HPDE6-E6E7 (cell line): ENCODE data around the gene F5.
A peak's percentile ranks its signal among the peaks of the same experiment; 100 is the strongest.

Experiments used
- DNase-seq: peaks from one replicate; pipeline ENCODE4 v3.0.0; 2011; ENCODE audit warnings: missing footprints; ENCODE audit errors: extremely low spot score

The F5 gene

GRCh38 chr1:169588785-169589485 is 2.7 kb upstream of the F5 start:
- DNase-seq, result no peak

DNA sequence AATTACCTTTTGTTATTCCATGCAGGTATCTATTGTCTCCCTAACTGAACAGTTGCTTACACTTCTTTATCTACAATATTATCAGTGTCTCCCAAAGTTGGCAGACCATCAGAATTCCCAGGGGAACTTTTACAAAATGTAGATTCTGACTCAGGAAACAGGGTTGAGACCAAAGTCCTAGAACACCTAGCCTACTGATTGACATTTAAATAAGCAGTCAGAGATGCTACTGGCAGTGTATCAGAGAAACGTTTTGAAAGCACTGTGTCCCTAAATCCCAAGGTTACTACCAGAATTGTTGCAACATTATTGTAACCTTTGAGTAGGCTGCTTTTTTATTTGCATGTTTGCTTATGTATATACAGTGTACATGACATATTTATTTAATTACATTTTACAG is 1.8 kb upstream of the F5 start:
- no peak for DNase-seq

GRCh38 chr1:169586067-169586394 is 250 bp downstream of the F5 start:
- DNase-seq, result no peak

DNA sequence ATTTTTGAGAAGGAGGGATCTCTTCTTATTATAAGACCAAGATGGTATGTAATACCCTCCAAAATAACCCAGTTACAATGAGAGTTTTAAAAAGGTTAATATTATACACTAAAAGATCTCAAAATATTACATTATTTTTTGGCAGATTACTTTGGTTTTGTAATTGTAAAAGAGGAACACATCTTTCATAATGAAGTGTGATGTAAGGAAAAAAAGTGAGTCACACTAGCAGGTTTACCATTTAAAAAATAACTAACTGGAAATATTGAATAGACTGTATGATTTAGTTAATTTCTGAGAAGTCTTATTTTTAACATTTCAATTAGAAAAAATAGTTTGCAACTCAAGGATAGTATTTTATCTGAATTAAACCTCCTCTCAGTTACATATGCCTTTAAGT is 1.1 kb downstream of the F5 start:
- DNase-seq, result no peak

GRCh38 chr1:169584483-169585144 is 1.7 kb downstream of the F5 start:
- DNase-seq, result peak; percentile 13

DNA sequence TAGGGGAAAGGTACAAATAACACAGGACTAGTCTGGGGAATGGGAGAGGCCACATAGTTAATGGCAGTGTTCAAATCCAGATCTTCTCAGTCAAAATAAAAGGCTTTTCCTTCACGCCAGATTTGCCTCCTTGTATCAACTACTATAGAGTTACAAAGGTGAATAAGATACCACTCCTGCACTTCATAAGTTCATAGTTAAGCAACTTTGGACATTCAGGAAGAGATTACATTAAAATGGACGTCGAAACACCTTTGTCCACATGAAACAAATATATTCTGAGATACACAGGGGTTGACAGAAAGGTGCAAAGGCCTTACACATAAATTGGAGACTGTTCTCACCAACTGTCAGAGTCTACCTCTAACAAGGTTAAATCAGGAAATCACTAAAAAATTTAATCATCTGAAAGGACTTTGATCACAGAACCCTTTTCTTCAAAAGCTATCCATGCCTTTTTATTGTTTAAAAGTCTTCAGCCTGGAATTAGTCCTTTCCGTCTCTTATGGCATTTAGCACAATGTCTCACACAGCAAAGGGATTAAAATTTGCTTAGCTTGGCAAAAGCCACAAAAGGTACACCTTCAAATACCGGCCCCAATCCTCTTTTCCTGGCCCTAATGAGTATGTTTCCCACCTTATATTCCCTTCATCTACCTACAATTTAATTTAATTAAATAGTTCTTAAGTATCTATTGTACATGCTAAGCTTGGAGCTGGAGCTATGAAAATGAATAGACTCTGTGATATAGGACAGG is 8.1 kb downstream of the F5 start:
- no peak for DNase-seq

DNA sequence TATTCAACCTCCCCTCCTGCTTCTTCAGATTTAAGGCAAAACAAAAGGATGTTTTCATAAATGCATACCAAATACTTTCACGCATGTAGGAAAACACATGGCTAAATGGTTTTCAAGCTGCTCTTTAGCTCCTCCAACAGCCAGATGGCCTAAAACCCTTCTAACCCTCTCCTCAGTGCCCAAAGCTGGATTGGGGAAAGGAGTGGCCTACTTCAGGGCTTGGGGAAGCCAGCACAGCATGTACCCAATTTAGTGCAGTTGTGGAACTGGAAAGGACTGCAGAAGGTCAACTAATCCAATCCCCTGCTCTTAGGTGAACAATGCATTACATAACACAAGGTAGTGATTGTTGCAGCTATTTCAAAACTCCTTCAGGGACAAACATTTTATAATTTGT is 9.3 kb downstream of the F5 start:
- no peak for DNase-seq

GRCh38 chr1:169576241-169576934 is 9.9 kb downstream of the F5 start:
- no peak for DNase-seq

- DNase-seq, result no peak
These were observed 11.9 kb downstream of the F5 start for GRCh38 chr1:169574336-169574735.

GRCh38 chr1:169572187-169572586 is 14.1 kb downstream of the F5 start:
- no peak for DNase-seq

DNA sequence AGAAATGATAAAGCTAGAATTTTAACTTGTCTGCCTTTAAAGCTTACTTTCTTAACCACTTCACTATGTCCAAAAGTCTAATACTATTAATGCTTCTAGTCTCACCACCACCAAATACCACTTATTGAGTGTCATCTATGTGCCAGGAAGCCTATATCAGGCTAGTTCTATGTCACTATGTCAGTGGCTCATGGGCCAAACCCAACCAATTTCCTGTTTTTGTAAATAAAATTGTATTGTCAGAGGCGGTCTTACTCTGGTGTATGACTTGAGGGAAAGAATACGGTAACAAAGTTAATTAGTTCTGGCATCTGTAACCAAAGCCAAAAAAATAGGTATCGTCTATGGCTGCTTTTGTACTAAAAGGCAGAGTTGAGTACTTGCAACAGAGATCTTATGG is 14.8 kb downstream of the F5 start:
- DNase-seq, result no peak

- DNase-seq, result no peak
These were observed 16.1 kb downstream of the F5 start for GRCh38 chr1:169570172-169570574.

GRCh38 chr1:169568497-169568896 is 17.8 kb downstream of the F5 start:
- DNase-seq, result no peak

GRCh38 chr1:169565335-169566271 is 20.7 kb downstream of the F5 start:
- DNase-seq, result no peak

DNA sequence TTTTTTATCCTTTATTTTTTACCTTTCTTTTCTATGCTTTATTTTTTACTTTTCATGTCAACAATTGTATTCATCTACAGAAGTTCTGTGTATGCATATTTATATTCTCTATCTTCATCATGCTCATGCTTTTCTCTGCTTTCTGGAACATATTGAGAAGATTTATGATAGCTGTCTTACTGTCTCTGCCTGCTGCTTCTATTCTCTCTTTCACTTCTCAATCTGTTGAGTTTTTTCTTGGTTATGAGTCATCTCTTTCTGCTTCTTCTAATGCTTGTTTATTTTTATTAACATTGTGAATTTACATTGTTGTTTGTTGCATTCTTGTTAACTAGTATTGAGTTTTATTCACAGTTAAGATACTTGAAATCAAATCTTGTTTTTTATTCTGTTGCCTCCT is 22.6 kb downstream of the F5 start:
- DNase-seq, result no peak

- no peak for DNase-seq
These were observed 23.2 kb downstream of the F5 start for GRCh38 chr1:169563019-169563615.

- DNase-seq, result no peak
These were observed 24.6 kb downstream of the F5 start for GRCh38 chr1:169561692-169562091.

- no peak for DNase-seq
These were observed 29.1 kb downstream of the F5 start for GRCh38 chr1:169557131-169557530.

GRCh38 chr1:169550294-169550693 is 36.0 kb downstream of the F5 start:
- DNase-seq, result peak; percentile 28

DNA sequence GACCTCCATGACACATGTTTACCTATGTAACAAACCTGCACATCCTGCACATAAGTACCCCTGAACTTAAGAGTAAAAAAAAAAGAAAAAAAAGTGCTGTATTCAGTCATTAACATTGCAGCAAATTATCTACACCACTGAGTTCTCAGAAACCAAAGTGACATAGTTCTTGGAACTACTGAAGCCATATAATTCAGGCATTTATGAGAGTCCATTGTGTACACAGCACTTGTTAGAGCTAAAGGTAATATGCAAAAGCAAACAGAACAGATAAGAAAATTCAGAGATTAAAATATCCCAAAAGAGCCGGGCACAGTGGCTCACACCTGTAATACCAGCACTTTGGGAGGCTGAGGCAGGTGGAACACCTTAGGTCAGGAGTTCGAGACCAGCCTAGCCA is 38.0 kb downstream of the F5 start:
- no peak for DNase-seq
